Breast epithelium (tissue), 4 donors: ENCODE results near the gene KIT. TPM values are rescaled to one million over a fixed set of nuclear protein-coding genes. Genes with fewer than 3 reads are reported as not detected.

Experiments
- DNase-seq, 2 donors: peaks; one replicate each; pipeline ENCODE4 v3.0.0-alpha.2; 2019; ENCODE audit warnings: low spot score in 2 of 2
- H3K27ac ChIP-seq, 2 donors: fragments of 200-600 bp; sonication (generic) in 1 of 2; one replicate each; pipeline ENCODE4 v1.5.1; 2016 to 2019; ENCODE audit warnings: mild to moderate bottlenecking in 1 of 2
- H3K27me3 ChIP-seq, 2 donors: fragments of 200-600 bp; sonication (generic) in 1 of 2; one replicate each; pipeline versions ENCODE4 v1.5.1 to v1.6.0; 2017 to 2019; ENCODE audit warnings: control low read depth in 1 of 2, mild to moderate bottlenecking in 1 of 2
- H3K36me3 ChIP-seq: fragments of 200-600 bp; one replicate; pipeline ENCODE4 v1.5.1; 2019
- H3K4me1 ChIP-seq, 2 donors: fragments of 200-600 bp; sonication (generic); one replicate each; pipeline ENCODE4 v1.5.1; 2016 to 2019; ENCODE audit warnings: control low read depth in 1 of 2
- H3K4me3 ChIP-seq, 3 donors: fragments of 200-600 bp; sonication (generic); 1 replicate in 2 of 3; 2 replicates in 1 of 3; pipeline ENCODE4 v1.5.1; 2016 to 2019; ENCODE audit warnings: mild to moderate bottlenecking in 3 of 3, moderate library complexity in 2 of 3
- H3K9me3 ChIP-seq, 2 donors: fragments of 200-600 bp; sonication (generic) in 1 of 2; one replicate each; pipeline ENCODE4 v1.5.1; 2016 to 2019; ENCODE audit warnings: control low read depth in 1 of 2
- CTCF ChIP-seq, 3 donors: fragments of 450-650 bp; IDR thresholded peaks; one replicate each; pipeline ENCODE4 v1.5.1; 2016 to 2017; ENCODE audit warnings: antibody characterized with exemption in 3 of 3, mild to moderate bottlenecking in 3 of 3, moderate library complexity in 3 of 3
- POLR2A ChIP-seq: fragments of 450-650 bp; IDR thresholded peaks from one replicate; pipeline ENCODE4 v1.6.1; 2016; ENCODE audit warnings: antibody characterized with exemption, mild to moderate bottlenecking, moderate library complexity
- POLR2AphosphoS5 ChIP-seq, 3 donors: sonication (generic); formaldehyde crosslinking; IDR thresholded peaks; one replicate each; pipeline ENCODE4 v1.6.1; 2017; ENCODE audit warnings: antibody characterized with exemption in 3 of 3
- intact Hi-C: fragments of 100-400 bp; cut with DNase I; formaldehyde crosslinking; loops from one replicate; pipeline ENCODE4 v1.15.1; 2023; ENCODE audit warnings: low total_unique reads
- total RNA-seq, 3 donors: library from RNA; depleted of rRNA; stranded (reverse); fragments of >200 nt; gene quantifications; one replicate each; pipeline ENCODE4 v1.1.0, GENCODE V29; 2016

The KIT gene
- total RNA-seq, 3 donors from 2014 or later: 23.2 to 297 (median 75.4) TPM

GRCh38 chr4:54780149-54780495 is 122.4 kb downstream of the KIT start:
- Histone ChIP-seq H3K27me3 (no peaks in the 10 kb centered on the region), H3K36me3 (no peaks in the 10 kb centered on the region), H3K9me3 (no peaks in the 10 kb centered on the region), H3K4me1 (no peaks in the 10 kb centered on the region), H3K4me3 (no peak overlapping the region), H3K27ac (peak overlapping the region; percentile 22 to 38)
- intact Hi-C loops: no loop called here
- DNase-seq: no peak
- TF ChIP-seq POLR2A: no peak
- TF ChIP-seq POLR2AphosphoS5 (IDR thresholded peaks at IDR 0.05): no peak
- no peak for TF ChIP-seq CTCF (IDR thresholded peaks at IDR 0.05)

GRCh38 chr4:54781756-54782155 is 124.0 kb downstream of the KIT start:
- Histone ChIP-seq H3K27me3 (no peaks in the 10 kb centered on the region), H3K36me3 (no peaks in the 10 kb centered on the region), H3K27ac (peak overlapping the region; percentile 48 to 76), H3K4me3 (no peak overlapping the region), H3K4me1 (no peaks in the 10 kb centered on the region), H3K9me3 (no peaks in the 10 kb centered on the region)
- DNase-seq: peak in 1 of 2 donors; percentile 32
- no peak for TF ChIP-seq POLR2A
- no peak for TF ChIP-seq POLR2AphosphoS5 (IDR thresholded peaks at IDR 0.05)
- TF ChIP-seq CTCF (IDR thresholded peaks at IDR 0.05): no peak
- intact Hi-C loops: no loop called here

- no peak for TF ChIP-seq POLR2A
- no peak for TF ChIP-seq CTCF (IDR thresholded peaks at IDR 0.05)
- no peak for TF ChIP-seq POLR2AphosphoS5 (IDR thresholded peaks at IDR 0.05)
- no peak for DNase-seq
- Histone ChIP-seq H3K4me1 (no peaks in the 10 kb centered on the region), H3K27ac (peak overlapping the region; percentile 43 to 84), H3K27me3 (no peaks in the 10 kb centered on the region), H3K9me3 (no peaks in the 10 kb centered on the region), H3K4me3 (no peak overlapping the region), H3K36me3 (no peaks in the 10 kb centered on the region)
- intact Hi-C loops: no loop called here
Measured at GRCh38 chr4:54783402-54784110, 125.8 kb downstream of the KIT start.

- DNase-seq: peak in 1 of 2 donors; percentile 60
- Histone ChIP-seq H3K9me3 (no peaks in the 10 kb centered on the region), H3K4me1 (no peaks in the 10 kb centered on the region), H3K4me3 (peak overlapping the region in 1 of 3 donors; percentile 17), H3K27me3 (no peaks in the 10 kb centered on the region), H3K27ac (peak overlapping the region; percentile 52 to 84), H3K36me3 (no peaks in the 10 kb centered on the region)
- no peak for TF ChIP-seq POLR2A
- no peak for TF ChIP-seq CTCF (IDR thresholded peaks at IDR 0.05)
- TF ChIP-seq POLR2AphosphoS5 (IDR thresholded peaks at IDR 0.05): peak in 2 of 3 donors; percentile 65 to 69
- intact Hi-C loops: no loop called here
Measured at GRCh38 chr4:54784161-54784671, 126.5 kb downstream of the KIT start.
